Measurements from ENCODE around the gene LRP5. TPM values are rescaled to one million over a fixed set of nuclear protein-coding genes. Genes with fewer than 3 reads are reported as not detected.

Gene LRP5
- total and polyA plus RNA-seq, 2 experiments from 2014 or later = 43.9 to 54.3 TPM

DNA sequence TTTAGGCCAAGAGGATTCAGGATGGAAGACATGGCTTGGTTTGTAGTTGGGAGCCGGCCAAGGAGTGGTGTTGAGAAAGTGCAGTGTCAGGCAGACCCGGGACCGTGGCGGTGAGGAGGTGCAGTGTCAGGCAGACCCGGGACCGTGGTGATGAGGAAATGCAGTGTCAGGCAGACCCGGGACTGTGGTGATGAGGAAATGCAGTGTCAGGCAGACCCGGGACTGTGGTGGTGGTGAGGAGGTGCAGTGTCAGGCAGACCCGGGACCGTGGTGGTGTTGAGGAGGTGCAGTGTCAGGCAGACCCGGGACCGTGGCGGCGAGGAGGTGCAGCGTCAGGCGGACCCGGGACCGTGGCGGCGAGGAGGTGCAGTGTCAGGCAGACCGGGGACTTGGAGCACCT is 59.7 kb downstream of the LRP5 start:
- H3K9me3 ChIP-seq (ENCODE audit: low read depth) = no peaks in the 10 kb centered on the region
- peaks cover 55% of the 10 kb centered on the region for H3K4me1 ChIP-seq (ENCODE audit: insufficient read depth)
- H3K27me3 ChIP-seq = no peaks in the 10 kb centered on the region
- TF ChIP-seq EZH2 (IDR thresholded peaks at IDR 0.05; ENCODE audit: borderline replicate concordance) (no peak), EZH2phosphoT487 (IDR thresholded peaks at IDR 0.05; ENCODE audit: low read depth, severe bottlenecking, unreplicated experiment) (no peak)
- TF ChIP-seq, protein P1, sequence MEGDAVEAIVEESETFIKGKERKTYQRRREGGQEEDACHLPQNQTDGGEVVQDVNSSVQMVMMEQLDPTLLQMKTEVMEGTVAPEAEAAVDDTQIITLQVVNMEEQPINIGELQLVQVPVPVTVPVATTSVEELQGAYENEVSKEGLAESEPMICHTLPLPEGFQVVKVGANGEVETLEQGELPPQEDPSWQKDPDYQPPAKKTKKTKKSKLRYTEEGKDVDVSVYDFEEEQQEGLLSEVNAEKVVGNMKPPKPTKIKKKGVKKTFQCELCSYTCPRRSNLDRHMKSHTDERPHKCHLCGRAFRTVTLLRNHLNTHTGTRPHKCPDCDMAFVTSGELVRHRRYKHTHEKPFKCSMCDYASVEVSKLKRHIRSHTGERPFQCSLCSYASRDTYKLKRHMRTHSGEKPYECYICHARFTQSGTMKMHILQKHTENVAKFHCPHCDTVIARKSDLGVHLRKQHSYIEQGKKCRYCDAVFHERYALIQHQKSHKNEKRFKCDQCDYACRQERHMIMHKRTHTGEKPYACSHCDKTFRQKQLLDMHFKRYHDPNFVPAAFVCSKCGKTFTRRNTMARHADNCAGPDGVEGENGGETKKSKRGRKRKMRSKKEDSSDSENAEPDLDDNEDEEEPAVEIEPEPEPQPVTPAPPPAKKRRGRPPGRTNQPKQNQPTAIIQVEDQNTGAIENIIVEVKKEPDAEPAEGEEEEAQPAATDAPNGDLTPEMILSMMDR (IDR thresholded peaks at IDR 0.05; ENCODE audit: poor library complexity) = no peak
- H3K9me2 ChIP-seq (replicated peaks; ENCODE audit: insufficient read depth) = no peaks in the 10 kb centered on the region
- no peaks in the 10 kb centered on the region for H3K36me3 ChIP-seq (replicated peaks; ENCODE audit: insufficient read depth, low read depth)
- no peak for DNase-seq (ENCODE audit: low spot score)
- H3K4me3 ChIP-seq = no peak overlapping the region
- WGBS (ENCODE audit: low lambda C conversion rate, missing lambda C conversion rate) = 82% methylated on average over 18 of the region's 21 CpGs
- H3K4me2 ChIP-seq = no peak overlapping the region
- H2AFZ ChIP-seq = no peak overlapping the region
- no peaks in the 10 kb centered on the region for H4K20me1 ChIP-seq (ENCODE audit: insufficient read depth, poor library complexity, severe bottlenecking)
- H3K79me2 ChIP-seq = peaks cover 36% of the 10 kb centered on the region
- peak overlapping the region; percentile 80 for H3K27ac ChIP-seq

DNA sequence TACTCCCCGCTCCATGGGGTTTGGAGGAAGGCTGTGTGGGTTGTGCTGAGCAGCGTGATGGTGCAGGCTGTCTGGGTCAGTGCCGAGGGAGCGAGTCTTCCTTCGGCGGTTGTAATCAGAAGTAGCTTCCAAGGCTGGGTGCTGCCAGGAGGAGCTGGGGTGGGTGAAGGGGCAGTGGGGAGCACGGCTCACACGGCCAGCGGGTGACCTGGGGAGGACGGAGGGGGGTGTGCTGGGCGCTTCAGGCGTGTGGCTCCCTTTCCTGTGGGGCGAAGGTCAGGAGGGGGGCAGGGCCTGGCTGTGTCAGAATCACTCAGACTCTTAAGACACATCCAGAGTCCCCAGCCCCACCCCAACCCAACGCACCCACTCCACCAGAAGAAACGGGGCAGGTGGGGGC is 60.2 kb downstream of the LRP5 start:
- Histone ChIP-seq H3K4me2 (no peak overlapping the region), H3K4me1 (ENCODE audit: insufficient read depth) (peaks cover 55% of the 10 kb centered on the region), H3K9me2 (replicated peaks; ENCODE audit: insufficient read depth) (no peaks in the 10 kb centered on the region), H2AFZ (no peak overlapping the region), H4K20me1 (ENCODE audit: insufficient read depth, poor library complexity, severe bottlenecking) (no peaks in the 10 kb centered on the region), H3K4me3 (no peak overlapping the region), H3K9me3 (ENCODE audit: low read depth) (no peaks in the 10 kb centered on the region), H3K27me3 (no peaks in the 10 kb centered on the region), H3K36me3 (replicated peaks; ENCODE audit: insufficient read depth, low read depth) (no peaks in the 10 kb centered on the region), H3K79me2 (peaks cover 41% of the 10 kb centered on the region), H3K27ac (peak overlapping the region; percentile 97)
- 92% methylated on average over 8 of the region's 15 CpGs for WGBS (ENCODE audit: low lambda C conversion rate, missing lambda C conversion rate)
- TF ChIP-seq EZH2phosphoT487 (IDR thresholded peaks at IDR 0.05; ENCODE audit: low read depth, severe bottlenecking, unreplicated experiment) (no peak), EZH2 (IDR thresholded peaks at IDR 0.05; ENCODE audit: borderline replicate concordance) (no peak)
- TF ChIP-seq, protein P1 (IDR thresholded peaks at IDR 0.05; ENCODE audit: poor library complexity) = no peak
- peak; percentile 30 for DNase-seq (ENCODE audit: low spot score)

DNA sequence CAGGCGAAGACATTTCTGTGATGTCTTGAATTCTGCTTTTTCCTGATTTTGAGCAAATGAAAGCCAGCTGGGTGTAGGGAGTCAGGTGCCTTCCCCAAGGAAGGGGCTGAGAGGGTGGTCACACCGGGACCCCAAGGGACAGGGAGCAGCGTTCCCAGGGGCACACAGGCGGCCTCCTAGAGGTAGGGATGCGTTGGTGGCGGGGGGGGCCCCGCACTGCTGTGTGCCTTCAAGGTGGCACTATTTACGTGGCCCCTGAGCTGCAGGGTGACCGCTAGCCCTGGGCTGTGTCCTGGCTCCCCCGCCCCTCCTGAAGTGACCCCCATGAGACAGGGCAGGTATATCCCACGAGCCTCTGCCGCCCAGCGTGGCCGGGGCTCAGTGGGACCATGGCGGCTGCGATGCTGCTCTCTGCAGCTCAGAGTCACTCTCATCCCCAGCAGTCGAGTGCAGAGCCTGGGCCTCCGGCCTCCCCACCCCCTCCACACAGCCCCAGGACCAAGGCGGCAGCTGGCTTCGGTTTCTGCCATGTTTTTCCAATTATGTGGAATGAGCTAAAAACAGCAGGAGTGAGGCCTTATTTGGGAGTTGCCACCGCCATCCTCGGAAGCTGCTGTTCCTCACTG is 60.9 kb downstream of the LRP5 start:
- H2AFZ ChIP-seq = peak overlapping the region; percentile 1
- no peaks in the 10 kb centered on the region for H3K9me3 ChIP-seq (ENCODE audit: low read depth)
- WGBS (ENCODE audit: low lambda C conversion rate, missing lambda C conversion rate) = 72% methylated on average over 17 of the region's 22 CpGs
- no peak overlapping the region for H3K4me3 ChIP-seq
- peak; percentile 66 for DNase-seq (ENCODE audit: low spot score)
- peak overlapping the region; percentile 97 for H3K27ac ChIP-seq
- H3K4me2 ChIP-seq = peak overlapping the region; percentile 69
- no peaks in the 10 kb centered on the region for H3K27me3 ChIP-seq
- TF ChIP-seq, protein P1 (IDR thresholded peaks at IDR 0.05; ENCODE audit: poor library complexity) = no peak
- TF ChIP-seq EZH2phosphoT487 (IDR thresholded peaks at IDR 0.05; ENCODE audit: low read depth, severe bottlenecking, unreplicated experiment) (no peak), EZH2 (IDR thresholded peaks at IDR 0.05; ENCODE audit: borderline replicate concordance) (no peak)
- peaks cover 47% of the 10 kb centered on the region for H3K79me2 ChIP-seq
- H3K9me2 ChIP-seq (replicated peaks; ENCODE audit: insufficient read depth) = no peaks in the 10 kb centered on the region
- H4K20me1 ChIP-seq (ENCODE audit: insufficient read depth, poor library complexity, severe bottlenecking) = no peaks in the 10 kb centered on the region
- peaks cover 55% of the 10 kb centered on the region for H3K4me1 ChIP-seq (ENCODE audit: insufficient read depth)
- no peaks in the 10 kb centered on the region for H3K36me3 ChIP-seq (replicated peaks; ENCODE audit: insufficient read depth, low read depth)
